Measurements from ENCODE around the gene ANKMY2. TPM values are rescaled to one million over a fixed set of nuclear protein-coding genes. Genes with fewer than 3 reads are reported as not detected.

The ANKMY2 gene
- polyA plus RNA-seq, 3 donors, result 4.8 to 7.5 (median 7.0) TPM

DNA sequence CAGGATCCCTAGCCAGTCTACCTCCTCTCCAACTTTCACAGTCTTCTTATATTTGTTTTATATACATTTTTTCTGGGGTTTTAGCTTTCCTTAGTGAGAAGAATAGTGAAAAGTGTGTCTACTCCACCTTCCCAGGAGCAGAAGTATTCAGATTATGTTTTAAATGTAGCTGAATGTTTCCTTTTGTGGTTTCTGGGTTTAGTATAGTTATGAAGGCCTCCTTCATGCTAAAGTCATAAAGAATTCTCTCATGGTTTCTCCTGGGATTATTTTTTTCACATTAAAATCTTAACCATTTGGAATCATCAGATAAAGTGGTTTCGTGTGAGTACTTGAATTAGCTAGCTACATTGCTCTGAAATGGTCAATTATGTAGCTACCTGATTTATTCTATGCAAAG is 50.9 kb downstream of the ANKMY2 start:
- Mint-ChIP-seq H3K27me3 (ENCODE audit: low read depth in 3 of 3) (no peaks in the 10 kb centered on the region), H3K27ac (no peak overlapping the region), H3K4me1 (no peaks in the 10 kb centered on the region), H3K9me3 (peaks cover 0 to 3% (median 0%) of the 10 kb centered on the region in 7 donors), H3K36me3 (peaks cover 11 to 18% of the 10 kb centered on the region in 2 donors), H3K4me3 (no peak overlapping the region)
- Histone ChIP-seq H3K27ac (ENCODE audit: low read depth in 1 of 2, low read length in 2 of 2) (no peak overlapping the region), H3K79me2 (ENCODE audit: insufficient read depth, low read length) (no peaks in the 10 kb centered on the region), H3K4me3 (replicated peaks in 1 of 3; ENCODE audit: low read depth in 2 of 3, low read length in 3 of 3) (no peak overlapping the region), H3K9me3 (replicated peaks in 1 of 2; ENCODE audit: control insufficient read depth in 1 of 2, insufficient read depth in 1 of 2, low read length in 2 of 2) (no peaks in the 10 kb centered on the region), H3K36me3 (replicated peaks in 1 of 2; ENCODE audit: control insufficient read depth in 1 of 2, insufficient read depth in 2 of 2, low read length in 2 of 2) (peaks cover under 1 to 11% of the 10 kb centered on the region in 2 donors), H3K4me2 (replicated peaks; ENCODE audit: extremely low read depth, low read length, poor library complexity, severe bottlenecking) (no peak overlapping the region), H4K20me1 (ENCODE audit: insufficient read depth, low read length) (no peaks in the 10 kb centered on the region), H3K27me3 (ENCODE audit: control insufficient read depth in 2 of 2, insufficient read depth in 2 of 2, low read length in 2 of 2) (no peaks in the 10 kb centered on the region), H3K4me1 (ENCODE audit: control insufficient read depth in 1 of 2, insufficient read depth in 2 of 2, low read length in 2 of 2) (no peaks in the 10 kb centered on the region), H3K9ac (ENCODE audit: insufficient read depth, low read length, poor library complexity, severe bottlenecking) (no peak overlapping the region), H2AFZ (ENCODE audit: insufficient read depth, low read depth, low read length, poor library complexity, severe bottlenecking) (no peak overlapping the region)
- WGBS (ENCODE audit: insufficient coverage), result no CpG with 5 or more reads among the region's 1 CpG
- intact Hi-C loops (cut with micrococcal nuclease), result no loop called here
- DNase-seq, result no peak
- no peak for TF ChIP-seq CTCF (IDR thresholded peaks at IDR 0.05)

DNA sequence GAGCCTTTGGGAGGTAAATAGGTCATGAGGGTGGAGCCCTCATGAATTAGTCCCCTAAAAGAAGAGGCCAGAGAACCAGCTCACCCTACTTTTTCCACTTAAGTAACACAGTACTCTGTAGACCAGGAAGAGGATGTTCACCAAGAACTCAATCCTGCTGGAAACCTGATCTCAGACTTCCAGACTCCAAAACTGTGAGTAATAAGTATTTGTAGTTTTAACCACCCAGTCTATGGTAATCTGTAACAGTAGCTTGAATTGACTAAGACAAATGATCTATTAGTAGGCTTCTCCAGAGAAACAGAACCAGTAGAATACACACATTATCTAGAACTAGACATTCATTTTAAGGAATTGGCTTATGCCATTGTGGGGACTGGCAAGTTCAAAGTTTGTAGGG is 51.5 kb downstream of the ANKMY2 start:
- intact Hi-C loops (cut with micrococcal nuclease), result no loop called here
- Histone ChIP-seq H3K4me2 (replicated peaks; ENCODE audit: extremely low read depth, low read length, poor library complexity, severe bottlenecking) (no peak overlapping the region), H3K4me3 (replicated peaks in 1 of 3; ENCODE audit: low read depth in 2 of 3, low read length in 3 of 3) (no peak overlapping the region), H3K27me3 (ENCODE audit: control insufficient read depth in 2 of 2, insufficient read depth in 2 of 2, low read length in 2 of 2) (no peaks in the 10 kb centered on the region), H3K36me3 (replicated peaks in 1 of 2; ENCODE audit: control insufficient read depth in 1 of 2, insufficient read depth in 2 of 2, low read length in 2 of 2) (peaks cover 0 to 11% of the 10 kb centered on the region in 2 donors), H2AFZ (ENCODE audit: insufficient read depth, low read depth, low read length, poor library complexity, severe bottlenecking) (no peak overlapping the region), H4K20me1 (ENCODE audit: insufficient read depth, low read length) (no peaks in the 10 kb centered on the region), H3K4me1 (ENCODE audit: control insufficient read depth in 1 of 2, insufficient read depth in 2 of 2, low read length in 2 of 2) (no peaks in the 10 kb centered on the region), H3K9ac (ENCODE audit: insufficient read depth, low read length, poor library complexity, severe bottlenecking) (no peak overlapping the region), H3K27ac (ENCODE audit: low read depth in 1 of 2, low read length in 2 of 2) (no peak overlapping the region), H3K79me2 (ENCODE audit: insufficient read depth, low read length) (no peaks in the 10 kb centered on the region), H3K9me3 (replicated peaks in 1 of 2; ENCODE audit: control insufficient read depth in 1 of 2, insufficient read depth in 1 of 2, low read length in 2 of 2) (no peaks in the 10 kb centered on the region)
- Mint-ChIP-seq H3K36me3 (peaks cover 8 to 12% of the 10 kb centered on the region in 2 donors), H3K4me3 (no peak overlapping the region), H3K27ac (peak overlapping the region in 1 of 7 donors; percentile 15), H3K9me3 (peaks cover 0 to 3% (median 0%) of the 10 kb centered on the region in 7 donors), H3K4me1 (no peaks in the 10 kb centered on the region), H3K27me3 (ENCODE audit: low read depth in 3 of 3) (no peaks in the 10 kb centered on the region)
- no peak for TF ChIP-seq CTCF (IDR thresholded peaks at IDR 0.05)
- DNase-seq, result no peak
